HG03521 (cell line): ENCODE data around the gene C3orf70.

Experiments used
- ATAC-seq: cut with Tn5 transposase; IDR thresholded peaks from one replicate; pipeline ENCODE4 v1.9.1; 2021; ENCODE audit warnings: mild to moderate bottlenecking, moderate library complexity; ENCODE audit not compliant: unreplicated experiment

C3orf70 gene, protein sequence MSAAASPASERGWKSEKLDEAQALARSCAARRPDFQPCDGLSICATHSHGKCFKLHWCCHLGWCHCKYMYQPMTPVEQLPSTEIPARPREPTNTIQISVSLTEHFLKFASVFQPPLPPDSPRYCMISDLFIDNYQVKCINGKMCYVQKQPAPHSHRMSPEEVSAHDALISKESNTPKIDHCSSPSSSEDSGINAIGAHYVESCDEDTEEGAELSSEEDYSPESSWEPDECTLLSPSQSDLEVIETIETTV

DNA sequence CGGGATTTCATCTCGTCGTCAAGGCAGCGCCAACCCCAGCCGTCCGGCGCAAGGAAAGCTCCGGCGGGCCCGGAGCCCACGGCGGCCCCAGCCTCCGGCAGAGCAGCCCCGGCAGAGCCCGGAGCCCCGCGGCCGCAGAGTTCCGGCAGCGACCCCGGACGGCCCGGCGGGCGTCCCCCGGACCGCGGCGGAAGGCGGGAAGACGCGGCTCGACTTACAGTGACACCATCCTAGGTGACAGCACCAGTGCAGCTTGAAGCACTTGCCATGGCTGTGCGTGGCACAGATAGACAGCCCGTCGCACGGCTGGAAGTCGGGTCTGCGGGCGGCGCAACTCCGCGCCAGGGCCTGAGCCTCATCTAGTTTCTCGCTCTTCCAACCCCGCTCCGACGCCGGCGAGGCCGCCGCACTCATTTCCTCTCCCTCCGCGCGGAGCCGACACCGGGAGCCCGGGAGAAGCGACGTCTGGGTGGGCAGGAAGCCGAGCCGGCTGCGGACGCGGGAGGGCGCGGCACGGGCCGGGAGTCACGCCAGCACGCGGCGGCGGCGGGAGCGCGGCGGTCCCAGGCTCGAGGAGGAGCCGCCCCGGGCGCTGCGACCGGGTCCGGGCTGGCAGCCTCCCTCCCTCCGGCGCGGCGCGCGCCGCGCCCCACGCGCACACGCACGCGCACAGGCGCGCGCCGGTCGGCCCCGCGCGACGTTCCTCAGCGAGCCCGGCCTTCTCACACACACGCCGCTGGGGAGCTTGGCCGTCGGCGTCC lies at the start of gene C3orf70:
Gene C3orf70, minus strand, starts transcription at position 651 of the 761 bp plus-strand sequence. Its CDS starts 237 bp downstream, at position 414.
- peak; percentile 44 for ATAC-seq

DNA sequence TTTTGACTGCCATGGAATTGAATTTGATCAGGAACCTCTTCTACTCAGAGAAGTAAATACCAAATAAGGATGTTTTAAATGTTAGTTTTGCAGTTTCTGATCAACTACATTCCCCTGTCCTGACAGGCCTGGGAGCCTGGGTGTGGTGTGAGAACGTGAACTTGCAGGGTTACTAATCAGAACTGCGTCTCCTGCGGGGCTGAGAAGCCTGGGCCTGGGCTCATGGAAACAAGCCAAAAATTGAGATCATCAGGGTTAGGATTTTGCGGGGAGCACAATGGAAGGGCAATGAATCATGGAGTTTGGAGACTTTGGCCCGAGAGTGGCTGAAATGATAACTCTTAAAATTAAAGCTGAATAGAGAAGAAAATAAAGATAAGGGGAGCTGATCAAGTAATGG lies 47.8 kb upstream of the C3orf70 start:
- no peak for ATAC-seq

DNA sequence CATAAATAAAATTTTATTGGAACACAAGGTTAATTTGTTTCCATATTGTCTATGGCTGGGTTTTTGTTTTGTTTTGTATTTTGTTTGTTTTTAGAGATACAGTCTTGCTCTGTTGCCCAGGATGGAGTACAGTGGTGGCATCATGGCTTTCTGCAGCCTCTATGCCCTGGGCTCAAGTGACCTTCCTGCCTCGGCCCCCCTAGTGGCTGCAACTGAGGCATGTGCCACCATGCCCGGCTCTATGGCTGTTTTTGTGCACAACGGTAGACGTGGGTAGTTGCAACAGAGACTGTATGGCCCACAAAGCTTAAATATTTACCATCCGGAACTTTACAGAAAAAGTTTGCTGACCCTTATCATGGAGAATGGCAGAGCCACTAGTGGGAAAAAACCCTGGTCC lies 46.8 kb upstream of the C3orf70 start:
- no peak for ATAC-seq

DNA sequence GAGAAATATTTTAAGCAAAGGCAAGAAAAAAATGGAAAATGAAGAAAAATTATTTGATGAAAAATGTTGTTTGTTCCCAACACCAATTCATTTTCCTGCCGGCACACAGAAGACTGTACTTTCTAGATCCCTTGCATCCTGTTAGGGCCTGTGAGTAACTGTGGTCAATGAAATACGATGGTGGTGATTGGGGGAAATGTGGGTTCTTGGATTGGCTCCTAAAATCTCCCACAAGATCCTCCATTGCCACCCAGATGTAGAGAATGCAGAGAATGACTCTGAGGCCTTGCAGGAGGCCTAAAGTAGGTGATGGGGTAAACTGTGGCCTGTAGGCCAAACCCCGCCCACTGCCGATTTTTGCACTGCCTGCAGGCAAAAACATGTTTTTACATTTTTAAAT lies 46.3 kb upstream of the C3orf70 start:
- ATAC-seq: no peak

DNA sequence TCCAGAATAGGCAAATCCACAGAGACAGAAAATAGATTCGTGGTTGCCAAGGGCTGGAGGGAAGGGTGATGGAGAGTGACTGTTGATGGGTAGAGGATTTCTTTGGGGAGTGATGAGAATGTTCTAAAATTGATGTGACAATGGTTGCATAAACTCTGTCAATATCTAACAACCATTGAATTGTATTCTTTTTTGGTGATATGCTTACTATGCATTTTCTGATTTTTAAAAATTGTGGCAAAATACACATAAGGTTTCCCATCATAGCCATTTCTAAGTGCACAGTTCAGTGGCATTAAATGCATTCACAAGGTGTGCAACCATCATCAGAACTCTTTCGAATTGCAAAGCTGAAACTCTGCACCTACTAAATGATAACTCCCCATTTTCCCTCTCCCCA lies 44.2 kb upstream of the C3orf70 start:
- no peak for ATAC-seq

DNA sequence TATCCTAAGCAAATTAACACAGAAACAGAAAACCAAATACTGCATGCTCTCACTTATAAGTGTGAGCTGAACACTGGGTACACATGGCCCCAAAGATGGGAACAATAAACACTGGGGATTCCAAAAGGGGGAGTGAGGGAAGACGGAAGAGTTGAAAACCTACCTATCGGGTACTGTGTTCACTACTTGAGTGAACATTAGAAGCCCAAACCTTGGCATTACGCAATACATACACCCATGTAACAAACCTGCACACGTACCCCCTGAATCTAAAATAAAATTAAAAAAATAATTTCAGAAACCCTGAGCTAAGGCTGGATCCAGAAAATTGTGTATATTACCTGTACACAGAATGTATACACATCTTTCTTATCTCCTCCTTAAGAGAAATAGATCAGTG lies 42.8 kb upstream of the C3orf70 start:
- ATAC-seq: no peak

DNA sequence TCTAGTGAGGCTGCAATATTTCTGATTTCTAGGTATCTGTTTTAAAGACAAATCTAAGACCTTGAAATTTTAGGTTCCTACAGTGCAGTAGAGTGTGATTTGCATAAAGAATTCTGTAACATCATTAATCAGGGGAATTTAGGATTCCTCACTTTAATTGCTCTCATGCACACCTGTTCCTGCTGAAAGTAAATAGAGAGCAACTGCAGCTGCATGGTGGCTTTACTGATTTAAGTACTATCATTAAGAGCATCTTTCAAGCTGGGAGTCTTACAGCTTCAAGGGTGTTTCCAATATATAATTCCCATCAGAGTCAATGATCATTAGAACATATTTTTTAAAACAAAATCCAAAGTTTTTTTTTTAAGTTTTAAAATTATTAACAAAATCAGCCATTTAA lies 36.0 kb upstream of the C3orf70 start:
- no peak for ATAC-seq

DNA sequence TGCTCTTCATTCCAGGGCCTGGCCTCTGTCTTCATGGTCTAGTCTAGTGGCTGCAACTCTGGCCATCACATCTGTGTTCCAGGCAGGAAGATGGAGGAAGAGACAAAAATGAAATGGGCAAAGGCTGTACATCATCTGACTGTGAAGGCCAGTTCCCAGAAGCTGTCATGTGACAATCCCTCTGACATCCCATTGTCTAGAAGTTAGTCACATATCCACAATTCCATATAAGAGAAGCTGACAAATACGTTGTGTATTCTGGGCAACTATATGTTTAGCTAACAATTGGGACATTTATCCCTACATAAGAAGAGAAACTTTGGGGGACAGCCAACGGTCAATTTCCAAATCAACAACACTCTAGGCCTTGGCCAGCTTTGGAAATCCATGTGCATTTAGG lies 34.5 kb upstream of the C3orf70 start:
- no peak for ATAC-seq

DNA sequence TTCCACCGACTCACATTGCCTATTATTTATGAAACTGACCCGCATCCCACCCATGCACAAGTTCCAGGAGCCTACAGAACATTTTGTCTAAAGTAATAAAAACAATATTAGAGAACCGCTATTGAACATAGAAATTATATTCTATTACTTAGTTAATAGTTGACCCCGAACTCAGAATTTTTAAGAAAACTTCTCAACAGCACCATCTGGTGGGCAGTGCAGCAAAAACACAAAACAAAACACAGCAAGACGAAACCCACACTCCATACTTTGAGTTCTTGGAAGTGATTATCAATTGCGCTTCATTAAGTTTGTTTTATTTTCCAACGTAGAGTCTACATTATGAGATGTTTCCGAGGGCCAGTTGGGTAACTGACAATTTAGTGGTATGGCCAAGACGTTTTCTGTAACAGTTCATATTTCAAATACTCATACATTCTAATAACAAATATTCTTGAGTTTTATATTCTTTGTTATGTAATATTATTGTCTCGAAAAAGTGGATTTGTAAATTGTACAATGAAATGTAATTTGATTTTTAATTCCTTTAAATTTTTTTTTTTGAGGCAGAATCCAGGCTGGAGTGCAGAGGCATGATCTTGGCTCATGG lies 24.0 kb upstream of the C3orf70 start:
- no peak for ATAC-seq

DNA sequence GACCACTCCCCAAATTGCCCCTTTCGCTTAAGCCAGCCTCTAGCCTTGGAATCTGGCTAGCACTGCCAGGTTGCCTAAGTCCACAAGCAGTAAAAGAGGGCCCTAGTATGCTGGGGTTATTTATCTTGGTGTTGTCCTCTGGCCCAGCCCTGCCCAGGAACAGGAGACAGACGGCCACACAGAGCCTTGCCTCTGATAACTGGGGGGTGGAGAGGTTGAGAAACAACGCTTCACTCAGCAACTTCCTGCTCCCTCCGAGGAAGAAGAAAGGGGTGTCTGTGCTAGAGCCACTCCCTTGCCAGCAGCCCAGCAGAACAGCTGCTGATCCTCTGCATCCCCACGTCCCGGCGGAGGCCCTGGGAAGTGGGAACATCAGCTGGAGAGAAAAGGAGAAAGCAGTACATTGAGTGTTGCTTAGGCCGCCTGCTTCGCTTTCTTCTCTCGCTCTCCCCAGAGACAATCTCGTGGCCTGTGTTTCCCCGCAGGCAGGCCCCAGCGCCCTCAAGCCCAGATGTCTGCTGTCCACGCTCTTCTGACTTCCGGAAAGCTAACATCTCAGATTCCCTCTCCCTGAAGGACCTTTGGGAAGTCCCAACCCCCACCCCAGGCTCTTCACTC lies 22.6 kb upstream of the C3orf70 start:
- ATAC-seq: no peak

DNA sequence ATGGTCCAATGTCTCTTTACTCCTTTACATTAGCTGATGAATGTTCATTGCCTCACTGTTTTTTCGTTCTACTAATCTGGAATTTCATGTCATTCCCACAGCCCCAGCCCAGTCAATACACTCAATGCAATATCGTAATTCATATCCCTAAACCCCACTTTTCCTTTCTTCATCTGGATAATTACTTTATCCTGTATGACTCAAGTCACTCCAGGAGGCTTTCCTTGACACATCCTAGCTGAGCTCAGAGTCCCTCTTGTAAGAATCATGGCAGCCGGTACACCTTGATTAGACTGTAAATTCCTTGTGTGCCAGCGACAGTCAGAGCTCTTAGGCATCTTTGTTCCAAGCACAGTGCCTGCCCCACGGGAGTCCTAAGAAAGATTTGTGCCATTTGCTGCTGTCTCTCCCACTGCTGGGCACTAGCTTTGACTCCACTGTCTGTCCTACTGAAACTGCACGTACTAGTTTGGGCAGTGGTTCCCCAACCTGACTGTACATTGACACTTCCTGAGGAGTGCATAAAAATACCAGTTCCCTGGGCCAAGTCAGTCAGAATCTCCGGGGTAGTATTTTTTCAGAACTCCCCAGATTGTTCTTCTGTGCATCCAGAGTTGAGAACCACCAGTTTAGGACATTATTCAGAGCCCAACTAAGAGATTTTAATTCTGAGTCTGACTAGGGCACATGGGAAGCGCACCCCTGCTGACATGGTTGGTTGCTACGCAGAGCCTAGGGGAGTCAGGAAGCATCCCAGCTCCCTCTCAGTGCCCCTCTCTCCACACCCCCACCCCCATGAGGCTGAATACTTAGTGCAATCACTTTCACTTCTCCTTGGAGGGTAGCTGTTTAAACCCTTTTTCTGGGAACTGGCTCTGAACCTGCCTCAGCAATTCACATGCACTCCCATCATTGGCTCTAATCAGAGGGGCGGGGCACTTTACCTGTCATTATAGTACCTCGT lies 19.5 kb upstream of the C3orf70 start:
- ATAC-seq: no peak

DNA sequence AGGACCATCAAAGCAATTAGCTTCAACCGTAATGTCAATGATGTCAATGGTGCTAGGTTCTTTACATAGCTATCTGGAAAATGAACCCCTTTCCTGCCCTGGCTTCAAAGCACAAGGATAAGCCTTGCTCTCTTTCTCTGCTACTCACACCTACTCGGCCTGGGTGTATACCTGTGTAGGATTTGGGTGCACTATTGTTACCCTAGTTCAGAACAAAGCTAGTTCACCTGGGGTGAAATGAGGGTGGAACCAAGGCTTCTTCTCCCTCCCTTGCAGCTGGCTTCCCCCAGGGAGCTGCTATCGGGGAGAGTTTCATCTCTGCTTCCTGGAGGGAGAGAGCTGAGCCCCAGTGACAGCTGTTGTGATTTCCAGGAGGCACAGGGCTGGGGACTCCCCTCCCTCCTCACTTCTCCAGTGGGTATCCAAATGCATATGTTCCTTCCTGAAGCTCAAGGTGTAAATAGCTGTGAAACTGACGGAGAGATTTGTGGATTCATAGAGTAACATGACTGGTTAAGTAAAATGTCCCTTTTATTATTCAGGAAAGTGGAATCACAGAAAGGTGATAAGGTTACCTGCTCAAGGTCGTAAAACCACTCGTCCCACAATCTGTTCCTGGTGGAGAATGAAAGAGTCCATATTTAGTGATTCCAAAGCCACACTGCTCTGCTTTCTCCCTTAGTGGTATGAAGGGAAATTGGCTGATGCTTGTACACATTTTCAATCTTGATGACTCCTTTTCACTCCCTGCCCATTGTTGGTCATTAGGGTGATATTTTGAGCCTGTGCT lies 11.8 kb upstream of the C3orf70 start:
- no peak for ATAC-seq

DNA sequence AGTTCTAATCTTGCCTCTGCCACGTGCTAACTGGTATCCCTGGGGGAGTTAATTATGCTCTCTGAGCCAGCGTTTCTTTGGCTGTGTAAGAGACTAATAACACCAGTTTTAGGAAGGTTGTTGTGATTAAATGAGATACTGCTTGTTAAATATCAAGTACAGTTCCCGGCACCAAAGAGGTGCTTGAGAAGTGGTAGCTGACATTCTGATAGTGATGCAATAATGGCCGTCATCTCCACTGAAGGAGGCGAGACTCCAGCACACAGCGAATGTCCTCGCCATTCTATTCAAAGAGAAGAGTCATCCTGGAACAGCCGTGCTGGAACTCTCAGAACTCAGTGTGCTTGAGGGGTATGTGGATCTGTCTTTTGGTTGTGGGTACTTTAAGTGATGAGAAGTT lies 9.8 kb upstream of the C3orf70 start:
- no peak for ATAC-seq

DNA sequence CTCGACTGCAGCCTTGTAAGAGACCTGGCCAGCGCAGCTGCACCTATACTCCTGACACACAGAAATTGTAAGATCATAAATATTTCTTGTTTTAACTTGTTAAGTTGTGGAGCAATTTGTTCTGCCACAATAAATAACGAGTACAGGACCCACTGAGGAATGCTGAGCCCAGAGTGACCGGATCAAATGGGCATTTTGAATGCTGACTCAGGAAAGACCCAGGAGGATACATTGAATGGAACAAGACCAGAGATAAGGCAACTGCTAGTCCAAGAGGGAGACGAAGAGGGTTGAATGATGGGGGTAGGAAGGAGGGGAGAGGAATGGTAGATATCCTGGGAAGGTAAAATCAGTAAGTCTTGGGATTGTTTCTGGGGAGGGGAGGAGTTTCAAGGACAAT lies 8.9 kb upstream of the C3orf70 start:
- ATAC-seq: no peak

DNA sequence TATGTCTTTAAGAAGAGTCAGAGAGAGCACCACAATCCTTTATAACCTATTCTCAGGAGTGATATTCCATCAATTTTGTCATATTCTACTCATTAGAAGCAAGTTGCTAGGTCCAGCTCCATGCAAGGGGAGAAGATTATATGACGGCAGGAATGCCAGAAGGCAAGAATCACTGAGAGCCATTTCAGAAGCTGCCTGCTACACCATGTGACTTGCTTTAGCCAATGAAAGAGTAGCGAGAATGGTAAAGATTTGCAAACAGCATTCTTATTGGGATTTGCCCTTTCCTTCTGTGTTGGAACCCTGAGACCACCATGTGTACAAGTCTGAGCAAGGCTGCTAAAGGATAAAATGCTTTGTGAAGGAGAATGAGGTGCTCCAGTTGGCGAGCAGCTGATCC lies 4.5 kb upstream of the C3orf70 start:
- ATAC-seq: no peak

DNA sequence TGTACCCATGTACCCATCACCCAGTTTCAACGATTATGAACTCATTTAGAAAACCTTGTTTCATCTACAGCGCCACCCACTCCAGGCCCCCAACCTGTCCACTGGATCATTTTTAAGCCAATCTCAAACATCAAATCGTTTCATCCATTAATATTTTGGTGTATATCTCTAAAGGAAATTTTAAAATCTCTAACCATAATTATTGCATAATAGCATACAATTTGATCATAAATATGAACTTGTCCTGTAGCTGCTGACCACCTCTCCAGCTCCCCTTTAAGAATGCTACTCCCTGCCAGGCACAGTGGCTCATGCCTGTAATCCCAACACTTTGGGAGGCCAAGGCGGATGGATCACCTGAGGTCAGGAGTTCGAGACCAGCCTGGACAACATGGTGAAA lies 2.8 kb upstream of the C3orf70 start:
- no peak for ATAC-seq

DNA sequence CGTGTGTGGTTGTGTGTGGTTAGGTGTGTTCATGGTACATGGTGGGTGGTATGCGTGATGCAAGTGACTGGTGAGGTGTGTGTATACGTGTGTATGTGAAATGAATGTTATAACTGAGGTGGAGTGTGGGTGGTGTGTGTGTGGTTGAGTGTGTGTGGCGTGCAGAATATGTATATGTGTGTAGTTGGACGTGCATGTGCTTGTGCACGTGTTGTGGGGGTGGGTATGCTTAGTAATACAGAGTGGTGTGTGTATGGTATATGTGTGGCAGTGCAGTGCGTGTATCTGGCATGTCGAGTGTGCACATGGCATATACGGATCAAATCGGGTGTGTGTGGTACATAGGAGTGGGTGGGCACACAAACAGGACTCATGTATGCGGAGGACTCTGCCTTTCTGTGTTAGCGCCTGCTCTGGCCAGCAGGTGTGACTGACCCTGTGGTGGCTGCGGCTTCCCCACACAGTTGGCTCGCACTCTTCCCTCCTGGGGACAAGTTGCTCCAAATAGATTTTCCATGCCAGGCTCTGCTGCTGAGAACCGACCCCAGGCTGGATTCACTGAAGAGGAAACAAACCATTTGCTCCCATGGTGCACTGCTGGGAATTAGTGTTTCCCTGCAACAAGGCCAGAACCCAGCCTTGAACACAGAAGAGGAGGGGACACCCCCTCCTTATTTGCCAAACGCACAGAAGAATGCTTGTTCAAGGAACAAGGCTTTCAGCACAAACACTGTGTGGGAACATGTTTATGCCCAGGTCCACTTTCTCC lies 1.2 kb upstream of the C3orf70 start:
- no peak for ATAC-seq

DNA sequence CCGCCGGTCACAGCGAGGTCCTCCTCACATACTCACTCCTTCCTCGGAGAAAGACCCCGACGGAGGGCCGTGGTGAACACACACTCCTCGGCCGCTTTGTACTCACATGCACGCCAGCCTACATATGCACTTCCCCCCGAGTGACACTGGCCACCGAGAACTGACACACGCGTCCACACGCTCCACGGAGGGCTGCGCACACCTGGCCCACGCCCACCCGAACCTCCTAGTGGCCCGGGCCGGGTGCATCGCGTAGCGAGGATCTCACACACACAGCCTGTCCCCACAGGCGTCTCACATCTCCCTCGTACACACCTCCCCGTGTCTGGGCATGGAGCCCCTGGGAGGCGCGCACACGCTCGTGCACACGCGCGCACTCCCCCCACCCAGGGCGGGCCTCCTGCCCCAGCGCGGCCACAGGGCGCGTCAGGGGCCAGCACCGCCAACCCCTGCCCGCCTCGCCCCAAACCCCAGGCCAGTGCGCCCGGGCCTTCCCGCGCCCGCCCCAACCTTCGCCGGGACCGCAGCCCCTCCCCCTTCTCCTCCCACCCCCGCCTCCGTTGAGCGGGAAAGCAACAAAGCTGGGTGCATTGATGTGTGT lies 411 bp upstream of the C3orf70 start:
- peak; percentile 23 for ATAC-seq

DNA sequence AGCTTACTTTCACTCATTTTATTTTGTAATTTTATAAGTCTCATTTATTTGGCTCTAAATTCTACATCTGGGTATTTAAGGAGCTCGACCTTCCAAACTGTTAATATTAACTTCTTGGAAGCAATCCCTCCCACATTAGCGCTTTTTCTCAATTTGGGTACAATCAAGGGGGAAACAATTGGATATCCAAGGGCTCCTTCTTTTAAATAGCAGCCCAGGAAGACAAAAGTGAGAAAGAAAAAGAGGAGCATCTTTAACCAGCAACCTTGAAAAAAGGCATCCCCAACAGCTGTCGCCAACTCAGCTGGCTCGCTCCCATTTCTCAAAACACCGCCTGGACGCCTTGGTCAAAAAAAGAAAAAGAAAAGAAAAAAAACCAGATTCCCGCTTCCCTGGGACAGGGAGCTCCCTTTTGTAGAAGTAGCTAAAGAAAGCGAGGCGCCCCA lies 873 bp downstream of the C3orf70 start:
- no peak for ATAC-seq
